Stimulated activated CD4-positive, alpha-beta T cell treated with anti-CD3 and anti-CD28 coated beads, Interleukin-2, amount 100 ng/mL, for 4 hours (primary cell): Measurements from ENCODE around the gene JAM3.
"Not testable (repeated sequence)": the region's sequence is repeated elsewhere in the genome, so short reads cannot be mapped to it uniquely, and the experiment has no call there.

Experiments
- DNase-seq: peaks from one replicate; pipeline ENCODE4 v3.0.0-alpha.2; 2020; ENCODE audit warnings: low read depth

The JAM3 gene

GRCh38 chr11:134062265-134063123 lies 6.4 kb upstream of the JAM3 start:
- no peak for DNase-seq

- DNase-seq: no peak
Measured at GRCh38 chr11:134063124-134063495, 5.8 kb upstream of the JAM3 start.

DNA sequence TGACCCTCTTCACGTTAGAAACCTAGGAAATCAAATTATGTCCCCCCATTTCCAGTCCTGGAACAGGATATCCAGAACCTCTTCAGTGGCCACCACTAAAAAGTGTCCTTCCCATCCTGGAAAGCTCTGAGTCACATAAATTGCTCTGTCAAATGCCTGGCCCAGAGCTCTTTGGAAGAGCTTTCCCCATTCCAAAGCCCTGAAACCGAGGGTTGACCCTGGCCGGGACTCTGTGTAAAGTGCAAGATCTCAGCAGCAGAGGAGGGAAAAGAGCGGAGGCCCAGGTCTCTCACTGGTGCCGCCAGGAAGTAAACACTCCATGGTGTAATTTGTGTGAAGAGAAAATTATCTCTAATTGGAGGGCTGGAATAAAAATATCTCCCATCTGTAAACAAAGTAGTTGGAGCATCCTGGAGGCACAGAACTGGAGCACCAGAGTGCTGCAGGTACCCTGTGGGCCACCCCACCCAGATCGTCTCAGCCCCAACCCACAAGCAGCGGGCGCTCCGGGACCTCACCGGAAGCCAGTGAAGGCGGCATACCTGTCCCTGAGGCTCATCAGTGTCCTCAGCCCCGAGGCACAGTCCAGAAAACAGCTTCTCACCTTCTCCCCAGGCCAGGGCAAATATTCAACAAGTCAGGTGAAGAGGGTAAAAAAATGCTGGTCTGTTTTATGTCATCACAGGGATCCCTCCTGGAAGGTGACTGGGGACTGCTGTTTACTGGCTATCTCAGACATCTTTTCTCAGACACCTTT lies 4.7 kb upstream of the JAM3 start:
- no peak for DNase-seq

- no peak for DNase-seq
Measured at GRCh38 chr11:134065381-134065780, 3.5 kb upstream of the JAM3 start.

- no peak for DNase-seq
Measured at GRCh38 chr11:134066943-134067885, 1.7 kb upstream of the JAM3 start.

DNA sequence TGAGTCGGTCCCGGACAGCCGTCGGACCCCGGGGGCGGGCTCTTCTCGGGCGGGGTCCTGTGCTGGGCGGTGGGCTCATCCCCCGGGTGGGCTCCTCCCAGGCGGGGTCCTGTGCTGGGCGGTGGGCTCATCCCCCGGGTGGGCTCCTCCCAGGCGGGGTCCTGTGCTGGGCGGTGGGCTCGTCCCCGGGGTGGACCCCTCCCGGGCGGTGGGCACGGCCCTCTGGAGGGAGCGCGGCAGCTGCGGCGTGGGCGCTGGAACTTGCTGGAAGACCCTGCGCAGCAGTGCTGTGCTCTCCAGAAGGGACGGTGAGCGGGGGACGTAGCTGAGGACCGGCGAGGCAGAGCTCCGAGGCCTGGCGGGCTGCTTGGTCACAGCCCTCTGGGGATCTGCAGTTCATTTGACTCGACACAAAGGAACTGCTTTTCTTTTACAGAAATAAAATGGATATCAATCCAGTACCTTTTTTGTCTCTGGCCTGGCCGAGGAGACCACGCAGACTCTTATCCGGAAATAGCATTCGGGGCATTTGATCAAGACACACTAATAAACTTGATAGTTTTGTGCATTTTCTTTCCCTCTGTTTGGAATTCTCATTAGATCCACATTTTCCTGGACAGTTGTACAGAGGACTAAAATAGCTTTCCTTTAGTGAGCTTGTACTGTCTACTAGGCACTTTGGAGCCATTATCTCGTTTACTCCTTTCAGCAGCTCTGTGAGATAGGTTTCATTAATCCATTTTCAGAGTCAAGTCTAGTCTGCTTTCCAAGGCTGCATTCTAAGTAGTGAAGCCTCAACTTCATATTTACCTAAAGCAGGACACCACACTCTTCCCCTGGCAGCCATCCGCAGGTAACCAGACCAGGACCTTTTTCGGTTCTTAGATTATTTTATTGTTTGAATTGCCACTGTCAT lies 812 bp downstream of the JAM3 start:
- no peak for DNase-seq

- DNase-seq: no peak
Measured at GRCh38 chr11:134070342-134070845, 1.5 kb downstream of the JAM3 start.

DNA sequence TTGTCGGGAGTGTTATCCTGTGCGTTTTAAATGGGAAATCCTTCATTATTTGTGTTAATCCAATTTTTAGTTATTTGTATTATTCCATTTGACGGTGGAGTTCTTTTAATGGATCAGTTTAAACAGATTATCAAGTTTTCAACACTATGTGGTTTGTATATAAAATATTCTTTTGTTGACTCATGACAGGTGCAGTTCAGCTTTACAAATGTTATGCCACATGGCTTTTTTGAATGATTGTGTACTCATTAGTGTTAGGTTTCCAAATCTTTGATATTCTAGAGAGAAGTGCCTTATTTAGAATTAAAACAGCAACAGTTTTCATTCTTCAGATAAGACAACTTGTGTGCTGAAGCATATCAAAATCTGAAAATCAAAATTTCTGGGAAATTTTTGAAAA lies 2.4 kb downstream of the JAM3 start:
- no peak for DNase-seq

DNA sequence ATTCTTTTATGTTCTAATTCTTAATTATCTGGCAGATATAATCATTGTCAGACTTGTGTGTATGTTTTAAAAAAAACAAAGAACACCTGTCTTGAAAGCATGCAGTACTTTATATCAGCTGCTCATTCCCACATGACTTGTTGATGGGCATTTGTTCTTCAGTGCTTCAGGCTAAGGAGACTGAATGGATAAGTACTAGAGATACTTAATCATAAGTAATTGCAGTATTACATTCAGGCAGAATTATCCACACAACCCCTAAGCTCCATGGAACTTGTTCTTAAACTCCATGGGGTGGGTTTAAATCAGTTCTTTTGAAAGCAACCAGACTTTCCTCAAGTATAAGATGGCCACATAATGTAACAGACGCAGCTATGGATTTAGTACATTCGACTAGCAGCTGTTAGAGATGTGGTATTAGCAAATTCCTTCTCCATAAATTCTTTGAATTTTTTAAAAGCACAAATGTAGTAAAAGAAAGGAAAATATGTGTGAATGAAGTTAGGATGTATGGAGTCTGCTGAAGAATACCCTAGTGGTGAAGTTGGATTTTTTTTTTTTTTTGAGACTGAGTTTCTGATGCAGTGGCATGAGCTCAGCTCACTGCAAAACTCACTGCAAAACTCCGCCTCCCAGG lies 3.0 kb downstream of the JAM3 start:
- no peak for DNase-seq

DNA sequence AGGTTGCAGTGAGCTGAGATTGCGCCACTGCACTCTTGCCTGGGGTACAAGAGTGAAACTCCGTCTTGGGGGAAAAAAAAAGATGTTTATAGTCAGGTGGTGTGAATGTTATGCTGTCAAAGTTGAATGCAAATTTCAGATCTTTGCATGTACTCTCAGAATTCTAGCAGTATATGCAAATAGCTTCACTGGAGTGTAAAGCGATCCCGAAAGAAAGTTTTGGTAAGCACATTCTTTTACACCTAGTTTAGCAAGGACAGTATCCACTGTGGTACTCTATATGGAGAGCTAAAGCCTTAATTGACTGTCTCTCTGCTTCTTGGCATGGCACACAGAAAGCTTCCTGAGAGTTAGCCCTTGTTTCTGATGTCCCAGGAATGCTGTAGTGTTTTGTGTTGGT lies 4.0 kb downstream of the JAM3 start:
- no peak for DNase-seq

DNA sequence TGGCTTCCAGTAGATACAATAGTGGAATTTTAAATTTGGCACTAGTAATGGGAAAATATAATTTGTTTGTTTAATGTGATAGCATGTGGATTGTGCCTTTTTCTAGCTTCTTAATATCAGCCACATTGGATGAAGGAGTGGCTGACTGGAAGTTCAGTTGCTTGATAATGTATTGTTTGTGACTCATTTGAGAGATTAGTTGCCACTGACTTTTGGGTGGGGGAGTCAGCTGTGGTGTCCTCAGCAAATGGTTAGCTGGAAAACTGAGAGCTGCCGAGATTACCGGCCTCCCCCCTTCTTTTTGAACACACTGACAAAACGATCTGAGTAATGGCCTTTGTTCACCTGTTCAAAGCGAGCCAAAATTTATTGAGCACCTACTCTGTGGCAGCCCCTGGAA lies 5.5 kb downstream of the JAM3 start:
- DNase-seq: no peak

DNA sequence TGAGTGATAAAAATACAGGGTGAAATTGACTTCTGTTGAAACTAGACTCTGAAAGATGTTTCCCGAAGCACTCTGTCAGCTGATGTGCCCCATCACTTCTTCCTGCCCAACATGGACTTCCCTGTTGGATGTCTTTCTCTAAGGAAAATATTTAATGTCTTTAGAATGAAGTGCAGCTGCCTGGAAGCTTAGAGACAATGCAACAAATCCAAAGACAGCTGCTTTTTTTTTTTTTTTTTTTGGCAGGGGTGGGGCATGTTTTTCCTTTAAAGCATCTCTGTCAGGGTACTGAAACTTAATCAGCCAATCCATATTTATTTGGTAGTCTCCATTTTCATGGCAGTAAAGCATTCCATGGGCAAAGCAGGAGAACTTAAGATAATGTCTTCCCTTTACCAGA lies 5.9 kb downstream of the JAM3 start:
- no peak for DNase-seq

- no peak for DNase-seq
Measured at GRCh38 chr11:134079317-134079716, 10.4 kb downstream of the JAM3 start.

DNA sequence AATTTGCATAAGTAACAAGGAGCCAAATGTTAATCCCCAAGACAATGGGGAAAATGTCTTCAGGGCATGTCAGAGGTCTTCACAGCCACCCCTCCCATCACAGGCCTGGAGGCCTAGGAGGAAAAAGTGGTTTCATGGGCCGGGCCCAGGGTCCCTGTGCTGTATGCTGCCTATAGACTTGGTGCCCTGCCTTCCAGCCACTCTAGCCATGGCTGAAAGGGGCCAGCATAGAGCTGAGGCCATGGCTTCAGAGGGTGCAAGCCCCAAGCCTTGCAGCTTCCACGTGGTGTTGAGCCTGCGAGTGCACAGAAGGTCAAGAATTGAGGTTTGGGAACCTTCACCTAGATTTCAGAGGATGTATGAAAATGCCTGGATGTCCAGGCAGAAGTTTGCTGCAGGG lies 12.4 kb downstream of the JAM3 start:
- DNase-seq: not testable (repeated sequence)

DNA sequence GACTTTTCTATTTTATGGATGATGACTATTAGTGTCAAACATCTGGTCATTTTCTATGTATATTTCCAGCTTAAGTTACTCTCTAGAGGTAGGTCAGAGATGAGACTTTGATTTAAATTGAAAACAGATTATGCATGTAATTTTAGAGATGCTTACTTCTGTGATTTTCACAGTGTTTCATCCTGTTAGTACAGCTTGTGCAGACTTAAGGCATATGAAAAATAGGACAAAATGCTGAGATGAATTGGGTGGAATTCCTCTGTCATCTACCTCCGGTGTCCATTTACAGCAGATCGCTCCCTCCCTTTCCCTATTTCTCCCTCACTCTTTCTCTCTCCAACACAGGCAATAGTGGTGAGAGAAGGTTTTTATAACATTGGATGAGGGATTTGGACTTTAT lies 14.1 kb downstream of the JAM3 start:
- no peak for DNase-seq

GRCh38 chr11:134086376-134086775 lies 17.5 kb downstream of the JAM3 start:
- DNase-seq: no peak

DNA sequence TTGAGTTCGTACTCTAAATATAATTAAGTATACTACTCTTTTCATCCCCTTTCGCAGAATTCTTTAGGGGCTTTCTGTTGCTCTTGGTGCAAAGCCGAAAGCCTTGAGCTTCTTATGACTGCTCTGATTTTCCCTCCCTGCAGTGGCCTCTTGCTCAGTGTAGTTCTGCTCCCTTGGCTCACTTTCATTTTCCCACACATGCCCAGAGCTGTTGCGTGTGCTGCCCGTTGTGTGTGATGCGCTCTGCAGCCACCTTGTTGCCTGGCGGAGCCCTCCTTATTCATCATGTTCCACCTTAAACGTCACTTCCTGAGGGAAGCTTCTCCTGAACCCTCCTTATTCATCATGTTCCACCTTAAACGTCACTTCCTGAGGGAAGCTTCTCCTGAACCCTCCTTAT lies 23.1 kb downstream of the JAM3 start:
- DNase-seq: not testable (repeated sequence)

DNA sequence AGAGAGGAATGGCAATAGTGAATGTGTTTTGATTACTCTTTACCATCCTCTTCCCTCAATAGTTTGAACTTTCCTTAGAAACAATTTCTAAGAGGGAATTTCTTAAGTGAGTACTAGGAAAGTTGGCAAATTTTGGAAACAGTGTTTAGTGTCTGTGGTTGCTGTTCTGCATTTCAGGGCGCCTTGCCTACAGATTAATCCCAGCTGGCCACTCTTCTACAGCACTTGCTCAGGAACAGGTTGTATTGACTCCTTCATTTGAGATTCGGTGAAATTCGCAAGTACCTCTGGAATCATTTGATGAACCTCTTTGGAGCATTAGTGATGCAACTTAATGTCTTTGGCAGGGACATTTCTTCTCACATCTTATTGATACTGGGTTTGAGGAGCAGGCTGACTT lies 28.3 kb downstream of the JAM3 start:
- DNase-seq: no peak

DNA sequence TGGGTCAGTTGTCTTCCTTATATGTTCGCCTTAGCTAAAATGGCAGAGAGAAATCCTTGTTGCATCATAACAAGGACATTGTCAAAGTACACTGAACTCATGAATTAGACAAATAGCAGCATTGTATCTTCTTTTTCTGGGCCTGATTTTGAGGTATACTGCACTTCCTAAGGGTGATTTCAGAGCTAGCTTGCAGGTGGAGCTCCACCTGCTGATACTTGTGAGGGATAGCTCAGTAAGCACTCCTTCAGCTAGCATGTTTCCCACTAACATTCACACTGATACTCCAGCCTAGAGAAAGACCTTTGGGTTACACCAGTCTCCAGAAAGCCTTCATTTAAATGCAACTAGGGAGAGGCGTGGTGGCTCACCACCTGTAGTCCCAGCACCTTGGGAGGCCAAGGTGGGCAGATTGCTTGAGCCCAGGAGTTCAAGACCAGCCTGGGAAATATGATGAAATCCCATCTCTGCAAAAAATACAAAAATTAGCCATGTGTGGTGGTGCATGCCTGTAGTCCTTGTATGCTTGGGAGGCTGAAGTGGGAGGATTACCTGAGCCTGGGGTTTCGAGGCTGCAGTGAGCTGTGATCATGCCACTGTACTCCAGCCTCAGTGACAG lies 29.8 kb downstream of the JAM3 start:
- no peak for DNase-seq

GRCh38 chr11:134100171-134100570 lies 31.3 kb downstream of the JAM3 start:
- no peak for DNase-seq
